Endothelial cell of umbilical vein (primary cell): ENCODE results near the gene DCAF6. TPM values are rescaled to one million over a fixed set of nuclear protein-coding genes. Genes with fewer than 3 reads are reported as not detected.

Experiments
- BruUV-seq: library from RNA; stranded (reverse); fragments of 400-500 nt; replicated peaks from 2 replicates; lab custom pipeline; 2021; lab: Mats Ljungman, UMichigan
- CTCF ChIA-PET: fragments of 300-600, 350-600 bp; sonication (Branson Sonifier 250); formaldehyde crosslinking; loops from one replicate; lab custom pipeline; 2021; ENCODE audit warnings: antibody characterized with exemption, inconsistent platforms; lab: Charles Lee
- POLR2A ChIA-PET: fragments of 300-600, 350-600 bp; sonication (Branson Sonifier 250); formaldehyde crosslinking; loops from one replicate; lab custom pipeline; 2021; ENCODE audit warnings: antibody characterized with exemption, inconsistent platforms; lab: Charles Lee
- DNase-seq: peaks from one replicate; pipeline ENCODE4 v3.0.0-alpha.2; 2011; ENCODE audit warnings: low read depth, low spot score
- FAIRE-seq: peaks from 2 replicates; lab custom pipeline; 2011; peaks lifted over from hg19 to GRCh38; lab: Jason Lieb, UNC
- H2AFZ ChIP-seq: 2 replicates; pipeline ENCODE4 v1.6.0; 2012; ENCODE audit warnings: low read depth, low read length, control low read depth, inconsistent platforms
- H3K27ac ChIP-seq: 2 replicates; pipeline ENCODE4 v1.5.1; 2011; ENCODE audit warnings: low read depth, mild to moderate bottlenecking, control low read depth, low read length, moderate library complexity; ENCODE audit not compliant: insufficient read depth
- H3K27me3 ChIP-seq, 2 experiments: 2 replicates each; pipeline versions ENCODE4 v1.6.0 to v1.6.1; 2011; ENCODE audit warnings: low read length in 2 of 2, mixed read lengths in 1 of 2; ENCODE audit not compliant: control insufficient read depth in 2 of 2, insufficient read depth in 2 of 2
- H3K36me3 ChIP-seq, 2 experiments: 2 replicates in 1 of 2; 3 replicates in 1 of 2; pipeline ENCODE4 v1.5.1; 2011; ENCODE audit warnings: low read length in 2 of 2, mild to moderate bottlenecking in 1 of 2, moderate library complexity in 1 of 2; ENCODE audit not compliant: control insufficient read depth in 2 of 2, insufficient read depth in 2 of 2; ENCODE audit errors: extremely low read depth in 1 of 2
- H3K4me1 ChIP-seq: 3 replicates; pipeline ENCODE4 v1.5.1; 2011; ENCODE audit warnings: mild to moderate bottlenecking, low read length; ENCODE audit not compliant: control insufficient read depth, insufficient read depth; ENCODE audit errors: extremely low read depth
- H3K4me2 ChIP-seq: 2 replicates; pipeline ENCODE4 v1.6.1; 2011; ENCODE audit warnings: low read length, control low read depth, mixed read lengths; ENCODE audit not compliant: insufficient read depth
- H3K4me3 ChIP-seq, 3 experiments: fragments of 200-600 bp in 1 of 3; sonication (generic), shearing (Covaris generic) in 1 of 3; replicated peaks in 1 of 3; 2 replicates each; pipeline ENCODE4 v1.5.1; 2011 to 2016; ENCODE audit warnings: control low read depth in 3 of 3, low read length in 3 of 3, mild to moderate bottlenecking in 2 of 3, inconsistent platforms in 1 of 3, low read depth in 1 of 3, moderate library complexity in 1 of 3; ENCODE audit not compliant: insufficient read depth in 1 of 3
- H3K79me2 ChIP-seq: 2 replicates; pipeline ENCODE4 v1.6.0; 2012; ENCODE audit warnings: low read length, inconsistent platforms; ENCODE audit not compliant: control insufficient read depth, insufficient read depth
- H3K9ac ChIP-seq: replicated peaks from 2 replicates; pipeline ENCODE3; 2011; ENCODE audit warnings: low read length, control low read depth; ENCODE audit not compliant: insufficient read depth; ENCODE audit errors: extremely low read depth
- H3K9me1 ChIP-seq: replicated peaks from 3 replicates; pipeline ENCODE4 v1.6.0; 2011; ENCODE audit warnings: mild to moderate bottlenecking, low read length; ENCODE audit not compliant: control insufficient read depth, insufficient read depth; ENCODE audit errors: extremely low read depth
- H3K9me3 ChIP-seq: replicated peaks from 2 replicates; pipeline ENCODE4 v1.5.1; 2012; ENCODE audit warnings: low read length, inconsistent platforms; ENCODE audit not compliant: control insufficient read depth, insufficient read depth
- H4K20me1 ChIP-seq: replicated peaks from 2 replicates; pipeline ENCODE3; 2011; ENCODE audit warnings: mild to moderate bottlenecking, low read length; ENCODE audit not compliant: control insufficient read depth, insufficient read depth; ENCODE audit errors: extremely low read depth
- EZH2 ChIP-seq: IDR thresholded peaks from 2 replicates; pipeline ENCODE4 v1.6.1; 2012; ENCODE audit warnings: borderline replicate concordance, low read depth, mild to moderate bottlenecking, moderate library complexity, low read length, inconsistent platforms; ENCODE audit not compliant: severe bottlenecking
- FOS ChIP-seq: IDR thresholded peaks from 2 replicates; pipeline ENCODE4 v1.6.1; 2011; ENCODE audit warnings: mild to moderate bottlenecking, low read length, moderate library complexity, borderline replicate concordance; ENCODE audit not compliant: insufficient read depth
- GATA2 ChIP-seq: IDR thresholded peaks from 2 replicates; pipeline ENCODE4 v1.7.0; 2011; ENCODE audit warnings: low read depth, mild to moderate bottlenecking, moderate library complexity, mixed read lengths, low read length; ENCODE audit not compliant: insufficient read length, insufficient read depth
- JUN ChIP-seq: IDR thresholded peaks from 2 replicates; pipeline ENCODE4 v1.6.1; 2011; ENCODE audit warnings: borderline replicate concordance, low read depth; ENCODE audit not compliant: insufficient read length, insufficient read depth
- MYC ChIP-seq: IDR thresholded peaks from one replicate; pipeline ENCODE4 v1.6.1; 2011; ENCODE audit warnings: mild to moderate bottlenecking, low read depth, low read length
- POLR2A ChIP-seq: IDR thresholded peaks from 2 replicates; pipeline ENCODE4 v1.6.1; 2012; ENCODE audit warnings: low read depth, mild to moderate bottlenecking, control low read depth, low read length
- POLR2AphosphoS5 ChIP-seq: IDR thresholded peaks from 2 replicates; pipeline ENCODE4 v1.6.1; 2012; ENCODE audit warnings: low read depth, mild to moderate bottlenecking, control low read depth, low read length, moderate library complexity; ENCODE audit not compliant: insufficient read depth
- dilution Hi-C: fragments of 300-500 bp; cut with MboI; formaldehyde crosslinking; loops from one replicate; pipeline ENCODE4 v1.15.0; 2019; ENCODE audit warnings: low sequenced_read_pairs; ENCODE audit not compliant: extremely low pct_ligation_motif_present
- intact Hi-C: fragments of 100-400 bp; cut with micrococcal nuclease; formaldehyde crosslinking; loops from one replicate; pipeline ENCODE4 v1.10.0; 2022
- polyA plus RNA-seq, 4 experiments: library from polyadenylated mRNA; depleted of rRNA in 3 of 4; stranded (reverse) in 3 of 4; unstranded in 1 of 4; fragments of >200 nt; gene quantifications; 2 replicates each; pipeline versions ENCODE4 v1.2.1 to v1.2.3, GENCODE V29; 2011 to 2012; ENCODE audit warnings: missing spikeins in 1 of 4
- total RNA-seq: library from RNA; stranded (reverse); gene quantifications from 2 replicates; pipeline ENCODE4 v1.2.3, GENCODE V29; 2021
- TF ChIP-seq, protein P1 (sequence below), 2 donors: IDR thresholded peaks; 1 replicate in 1 of 2; 2 replicates in 1 of 2; pipeline ENCODE4 v1.5.1; 2011; ENCODE audit warnings: low read length in 2 of 2, mild to moderate bottlenecking in 2 of 2, moderate library complexity in 2 of 2, control low read depth in 1 of 2, inconsistent platforms in 1 of 2, low read depth in 1 of 2; ENCODE audit not compliant: insufficient read depth in 1 of 2; ENCODE audit errors: extremely low read depth in 1 of 2
- TF ChIP-seq, protein P2 (sequence below): IDR thresholded peaks from 2 replicates; pipeline ENCODE4 v1.6.1; 2011; ENCODE audit not compliant: insufficient read depth, insufficient read length

DCAF6 gene
- total and polyA plus RNA-seq, 2 donors (not counting 3 experiments of a cell fraction or from before 2014, with no cell fraction given): 28.6 to 39.4 TPM

DNA sequence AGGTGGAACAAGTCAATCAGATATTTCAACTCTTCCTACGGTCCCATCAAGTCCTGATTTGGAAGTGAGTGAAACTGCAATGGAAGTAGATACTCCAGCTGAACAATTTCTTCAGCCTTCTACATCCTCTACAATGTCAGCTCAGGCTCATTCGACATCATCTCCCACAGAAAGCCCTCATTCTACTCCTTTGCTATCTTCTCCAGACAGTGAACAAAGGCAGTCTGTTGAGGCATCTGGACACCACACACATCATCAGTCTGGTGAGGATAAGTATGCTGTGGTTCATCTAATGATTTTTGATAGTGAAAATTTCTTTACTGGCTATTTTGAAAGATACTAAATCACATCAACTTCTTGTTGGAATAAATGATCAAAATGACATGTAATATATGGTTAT lies 68.0 kb downstream of the DCAF6 start:
- no peak for DNase-seq
- dilution Hi-C loops: no loop called here
- BruUV-seq: no TSS peak
- POLR2A ChIA-PET: no interaction called here
- Histone ChIP-seq H3K4me1 (no peaks in the 10 kb centered on the region), H4K20me1 (no peaks in the 10 kb centered on the region), H3K4me2 (no peak overlapping the region), H3K4me3 (no peak overlapping the region), H3K36me3 (peaks cover 2 to 3% of the 10 kb centered on the region in 2 experiments), H3K27ac (no peak overlapping the region), H3K9me3 (no peaks in the 10 kb centered on the region), H3K79me2 (no peaks in the 10 kb centered on the region), H3K9me1 (no peaks in the 10 kb centered on the region), H3K9ac (no peak overlapping the region), H3K27me3 (no peaks in the 10 kb centered on the region), H2AFZ (no peak overlapping the region)
- TF ChIP-seq POLR2AphosphoS5 (no peak), JUN (no peak), MYC (no peak), FOS (no peak), GATA2 (no peak), EZH2 (no peak), POLR2A (no peak)
- TF ChIP-seq, protein P1, sequence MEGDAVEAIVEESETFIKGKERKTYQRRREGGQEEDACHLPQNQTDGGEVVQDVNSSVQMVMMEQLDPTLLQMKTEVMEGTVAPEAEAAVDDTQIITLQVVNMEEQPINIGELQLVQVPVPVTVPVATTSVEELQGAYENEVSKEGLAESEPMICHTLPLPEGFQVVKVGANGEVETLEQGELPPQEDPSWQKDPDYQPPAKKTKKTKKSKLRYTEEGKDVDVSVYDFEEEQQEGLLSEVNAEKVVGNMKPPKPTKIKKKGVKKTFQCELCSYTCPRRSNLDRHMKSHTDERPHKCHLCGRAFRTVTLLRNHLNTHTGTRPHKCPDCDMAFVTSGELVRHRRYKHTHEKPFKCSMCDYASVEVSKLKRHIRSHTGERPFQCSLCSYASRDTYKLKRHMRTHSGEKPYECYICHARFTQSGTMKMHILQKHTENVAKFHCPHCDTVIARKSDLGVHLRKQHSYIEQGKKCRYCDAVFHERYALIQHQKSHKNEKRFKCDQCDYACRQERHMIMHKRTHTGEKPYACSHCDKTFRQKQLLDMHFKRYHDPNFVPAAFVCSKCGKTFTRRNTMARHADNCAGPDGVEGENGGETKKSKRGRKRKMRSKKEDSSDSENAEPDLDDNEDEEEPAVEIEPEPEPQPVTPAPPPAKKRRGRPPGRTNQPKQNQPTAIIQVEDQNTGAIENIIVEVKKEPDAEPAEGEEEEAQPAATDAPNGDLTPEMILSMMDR (IDR thresholded peaks at IDR 0.05; ENCODE audit: extremely low read depth in 1 of 2, insufficient read depth in 1 of 2, low read depth in 1 of 2, low read length in 2 of 2): no peak
- TF ChIP-seq, protein P2, sequence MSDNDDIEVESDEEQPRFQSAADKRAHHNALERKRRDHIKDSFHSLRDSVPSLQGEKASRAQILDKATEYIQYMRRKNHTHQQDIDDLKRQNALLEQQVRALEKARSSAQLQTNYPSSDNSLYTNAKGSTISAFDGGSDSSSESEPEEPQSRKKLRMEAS: no peak
- FAIRE-seq: no peak
- CTCF ChIA-PET: no interaction called here
- intact Hi-C loops: no loop called here
